Natural killer cell (primary cell): ENCODE data around the gene OR52D1. TPM values are rescaled to one million over a fixed set of nuclear protein-coding genes. Genes with fewer than 3 reads are reported as not detected.

Experiments used
- ATAC-seq, 3 donors: fragments of 150-1000 bp in 2 of 3; fragments of 200-7000 bp in 1 of 3; cut with Tn5 transposase; 1 replicate in 1 of 3; 2 replicates in 2 of 3; pipeline ENCODE4 v1.10.0; 2021; ENCODE audit warnings: mild to moderate bottlenecking in 2 of 3, moderate library complexity in 2 of 3
- DNase-seq, 2 donors: peaks; one replicate each; pipeline versions ENCODE4 v3.0.0 to v3.0.0-alpha.2; 2013 to 2021; ENCODE audit warnings: mixed read lengths in 1 of 2
- H3K27ac ChIP-seq: one replicate; pipeline ENCODE4 v1.5.1; 2013; ENCODE audit warnings: mild to moderate bottlenecking, low read length
- H3K27me3 ChIP-seq: one replicate; pipeline ENCODE4 v1.6.1; 2013; ENCODE audit warnings: low read length; ENCODE audit not compliant: control insufficient read depth, insufficient read depth
- H3K36me3 ChIP-seq: one replicate; pipeline ENCODE4 v1.6.1; 2013; ENCODE audit warnings: low read length; ENCODE audit not compliant: control insufficient read depth, insufficient read depth
- H3K4me1 ChIP-seq: one replicate; pipeline ENCODE4 v1.6.1; 2013; ENCODE audit warnings: low read length; ENCODE audit not compliant: control insufficient read depth, insufficient read depth
- H3K4me3 ChIP-seq: one replicate; pipeline ENCODE4 v1.5.1; 2013; ENCODE audit warnings: low read length
- H3K9me3 ChIP-seq: one replicate; pipeline ENCODE4 v1.6.1; 2013; ENCODE audit warnings: low read length; ENCODE audit not compliant: control insufficient read depth, insufficient read depth
- H3K27ac Mint-ChIP-seq, 2 donors: one replicate each; pipeline ENCODE4 v1.8.0; 2022; ENCODE audit warnings: mild to moderate bottlenecking in 2 of 2, mixed read lengths in 2 of 2, moderate library complexity in 1 of 2
- H3K27me3 Mint-ChIP-seq, 2 donors: one replicate each; pipeline ENCODE4 v1.8.0; 2022; ENCODE audit warnings: low read depth in 2 of 2, mixed read lengths in 2 of 2
- H3K36me3 Mint-ChIP-seq: one replicate; pipeline ENCODE4 v1.8.0; 2022; ENCODE audit warnings: mixed read lengths
- H3K4me1 Mint-ChIP-seq, 2 donors: one replicate each; pipeline ENCODE4 v1.8.0; 2022; ENCODE audit warnings: mixed read lengths in 2 of 2
- H3K4me3 Mint-ChIP-seq: one replicate; pipeline ENCODE4 v1.8.0; 2022; ENCODE audit warnings: mild to moderate bottlenecking, moderate library complexity, mixed read lengths
- H3K9me3 Mint-ChIP-seq, 2 donors: one replicate each; pipeline ENCODE4 v1.8.0; 2022; ENCODE audit warnings: mixed read lengths in 2 of 2
- WGBS: methylation state at CpG from one replicate; pipeline ENCODE4 v1.1.7; 2013; ENCODE audit warnings: missing lambda C conversion rate; ENCODE audit not compliant: insufficient coverage; 5-methylcytosine and 5-hydroxymethylcytosine counted together
- intact Hi-C: fragments of 100-400 bp; cut with micrococcal nuclease; formaldehyde crosslinking; loops from one replicate; pipeline ENCODE4 v1.14.2; 2022
- total RNA-seq, 4 donors: library from RNA; stranded (reverse); fragments of 120-200 nt in 1 of 4; gene quantifications; one replicate each; pipeline versions ENCODE4 v1.2.3 to v1.2.4, GENCODE V29; 2013 to 2022
- TF ChIP-seq, protein P1 (sequence below): fragments of 200-600 bp; IDR thresholded peaks from one replicate; pipeline ENCODE4 v1.8.0; 2022; ENCODE audit warnings: antibody characterized with exemption

OR52D1 gene
- total RNA-seq, result not detected
- total RNA-seq (2013), result not detected

DNA sequence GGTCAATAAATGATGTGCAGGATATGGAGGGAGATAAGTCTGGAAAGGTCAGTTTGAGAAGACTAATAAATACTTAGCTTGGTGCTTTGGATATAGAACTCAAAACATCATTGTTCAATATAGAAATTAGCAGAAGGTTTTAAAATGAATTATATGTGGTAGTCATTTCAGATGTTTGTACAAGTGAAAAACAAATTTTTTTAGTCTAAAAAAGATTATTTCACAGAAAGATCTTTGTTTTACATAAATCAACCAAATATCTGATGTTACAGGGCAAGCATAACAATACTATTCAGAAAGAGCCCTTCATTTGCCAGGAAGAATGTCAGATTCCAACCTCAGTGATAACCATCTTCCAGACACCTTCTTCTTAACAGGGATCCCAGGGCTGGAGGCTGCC lies at the start of gene OR52D1:
TSS of gene OR52D1 (plus strand) at position 301 of the 400 bp plus-strand sequence. CDS start at position 323, 22 bp downstream.
- Mint-ChIP-seq H3K36me3 (no peaks in the 10 kb centered on the region), H3K27me3 (peaks cover 0 to 6% of the 10 kb centered on the region in 2 donors), H3K4me3 (no peak within 1 kb of the TSS), H3K9me3 (no peaks in the 10 kb centered on the region), H3K27ac (no peak within 1 kb of the TSS), H3K4me1 (no peaks in the 10 kb centered on the region)
- DNase-seq (no peak), ATAC-seq (no peak)
- no peak within 1 kb of the TSS for H3K27ac ChIP-seq
- H3K4me3 ChIP-seq, result no peak within 1 kb of the TSS
- intact Hi-C loops, result no loop called here
- no peaks in the 10 kb centered on the region for H3K36me3 ChIP-seq
- TF ChIP-seq, protein P1, sequence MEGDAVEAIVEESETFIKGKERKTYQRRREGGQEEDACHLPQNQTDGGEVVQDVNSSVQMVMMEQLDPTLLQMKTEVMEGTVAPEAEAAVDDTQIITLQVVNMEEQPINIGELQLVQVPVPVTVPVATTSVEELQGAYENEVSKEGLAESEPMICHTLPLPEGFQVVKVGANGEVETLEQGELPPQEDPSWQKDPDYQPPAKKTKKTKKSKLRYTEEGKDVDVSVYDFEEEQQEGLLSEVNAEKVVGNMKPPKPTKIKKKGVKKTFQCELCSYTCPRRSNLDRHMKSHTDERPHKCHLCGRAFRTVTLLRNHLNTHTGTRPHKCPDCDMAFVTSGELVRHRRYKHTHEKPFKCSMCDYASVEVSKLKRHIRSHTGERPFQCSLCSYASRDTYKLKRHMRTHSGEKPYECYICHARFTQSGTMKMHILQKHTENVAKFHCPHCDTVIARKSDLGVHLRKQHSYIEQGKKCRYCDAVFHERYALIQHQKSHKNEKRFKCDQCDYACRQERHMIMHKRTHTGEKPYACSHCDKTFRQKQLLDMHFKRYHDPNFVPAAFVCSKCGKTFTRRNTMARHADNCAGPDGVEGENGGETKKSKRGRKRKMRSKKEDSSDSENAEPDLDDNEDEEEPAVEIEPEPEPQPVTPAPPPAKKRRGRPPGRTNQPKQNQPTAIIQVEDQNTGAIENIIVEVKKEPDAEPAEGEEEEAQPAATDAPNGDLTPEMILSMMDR, result no peak
- H3K27me3 ChIP-seq, result no peaks in the 10 kb centered on the region
- H3K4me1 ChIP-seq, result no peaks in the 10 kb centered on the region
- no peaks in the 10 kb centered on the region for H3K9me3 ChIP-seq

DNA sequence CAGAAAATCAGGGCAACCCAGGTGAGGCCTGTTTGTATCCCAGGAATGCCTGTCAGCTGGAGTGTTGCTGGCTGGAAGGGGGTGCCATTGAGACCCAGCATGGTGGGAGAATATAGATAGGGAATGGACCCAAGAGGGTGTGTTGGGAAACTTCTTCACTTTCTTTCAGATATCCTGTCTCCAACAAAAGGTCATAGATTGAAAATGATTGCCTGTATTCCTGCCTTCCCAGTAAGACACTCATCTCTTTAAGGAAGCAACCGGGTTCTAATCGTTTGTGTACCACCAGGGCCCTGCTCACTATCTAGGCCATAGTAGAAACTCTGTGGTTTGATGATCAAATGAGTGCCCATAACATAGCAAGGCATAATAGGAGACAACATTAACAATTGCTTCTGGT lies 47.1 kb upstream of the OR52D1 start, which contains the start of gene OR51I1:
TSS of gene OR51I1 (minus strand) at position 101 of the 400 bp plus-strand sequence. CDS start at position 101, 0 bp downstream.
- TF ChIP-seq, protein P1, result no peak
- H3K9me3 Mint-ChIP-seq, result peaks cover 0 to 2% of the 10 kb centered on the region in 2 donors
- no peak for ATAC-seq
- peaks cover 11 to 14% of the 10 kb centered on the region in 2 donors for H3K27me3 Mint-ChIP-seq
- no peaks in the 10 kb centered on the region for H3K36me3 Mint-ChIP-seq
- DNase-seq, result no peak
- no peaks in the 10 kb centered on the region for H3K4me1 ChIP-seq
- H3K4me1 Mint-ChIP-seq, result no peaks in the 10 kb centered on the region
- intact Hi-C loops, result no loop called here
- H3K4me3 ChIP-seq, result no peak within 1 kb of the TSS
- no peaks in the 10 kb centered on the region for H3K27me3 ChIP-seq
- H3K27ac Mint-ChIP-seq, result no peak within 1 kb of the TSS
- H3K36me3 ChIP-seq, result no peaks in the 10 kb centered on the region
- H3K27ac ChIP-seq, result no peak within 1 kb of the TSS
- no peaks in the 10 kb centered on the region for H3K9me3 ChIP-seq
- H3K4me3 Mint-ChIP-seq, result no peak within 1 kb of the TSS
- WGBS, result 46% methylated on average over 2 of the region's 2 CpGs

DNA sequence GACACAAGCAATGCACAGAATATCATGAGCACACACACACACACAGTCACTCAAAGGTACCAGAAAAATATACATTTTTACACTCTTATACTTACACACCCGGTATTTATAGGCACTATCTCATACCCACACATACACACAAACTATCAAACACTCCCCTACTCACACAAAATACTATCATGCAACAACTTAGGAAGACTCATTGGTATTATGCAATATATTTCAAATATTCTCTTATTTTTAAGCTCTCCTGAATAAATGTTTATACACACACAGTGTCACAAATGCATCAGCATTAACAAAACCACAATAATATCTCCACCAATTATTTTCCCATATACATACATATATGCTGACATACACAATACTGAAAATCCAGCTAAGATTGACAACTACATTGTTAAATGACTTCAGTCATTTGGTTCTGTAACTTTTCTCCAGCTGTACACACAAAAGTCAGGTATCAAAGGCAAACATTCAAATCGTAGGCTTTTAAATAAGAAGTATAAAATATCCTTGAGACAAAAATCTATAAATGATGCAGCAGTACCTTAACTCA lies 44.6 kb upstream of the OR52D1 start:
- intact Hi-C loops, result no loop called here
- no peaks in the 10 kb centered on the region for H3K27me3 ChIP-seq
- no peaks in the 10 kb centered on the region for H3K9me3 ChIP-seq
- TF ChIP-seq, protein P1, result no peak
- H3K4me3 ChIP-seq, result no peak overlapping the region
- no peak overlapping the region for H3K27ac ChIP-seq
- Mint-ChIP-seq H3K9me3 (peaks cover 0 to 2% of the 10 kb centered on the region in 2 donors), H3K36me3 (no peaks in the 10 kb centered on the region), H3K4me1 (no peaks in the 10 kb centered on the region), H3K27me3 (peaks cover 11 to 20% of the 10 kb centered on the region in 2 donors), H3K27ac (no peak overlapping the region), H3K4me3 (no peak overlapping the region)
- WGBS, result 57% methylated on average over 1 of the region's 2 CpGs
- no peaks in the 10 kb centered on the region for H3K4me1 ChIP-seq
- ATAC-seq, result no peak
- DNase-seq, result no peak
- H3K36me3 ChIP-seq, result no peaks in the 10 kb centered on the region

DNA sequence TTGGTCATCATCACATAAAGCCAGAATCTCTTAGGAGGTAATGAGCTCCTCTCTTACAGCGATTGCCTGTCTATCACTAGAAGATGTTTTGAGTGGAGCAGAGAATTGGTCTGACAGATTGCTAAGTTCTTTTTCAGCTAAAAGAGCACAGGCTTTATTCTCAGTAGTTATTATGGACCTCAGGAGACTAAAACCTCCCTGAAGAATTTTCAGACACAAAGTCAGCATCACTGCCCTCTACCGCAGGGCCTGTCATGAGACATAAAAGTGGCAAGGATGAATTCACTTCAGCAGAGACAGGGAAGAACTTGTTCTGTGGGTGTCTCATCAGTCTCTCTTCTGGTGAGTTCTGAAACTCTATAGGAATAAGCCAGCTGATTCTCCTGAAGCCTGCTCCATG lies 39.5 kb upstream of the OR52D1 start, which contains the start of gene OR51I2:
TSS of gene OR51I2 (plus strand) at position 301 of the 400 bp plus-strand sequence. CDS start 4,166 bp downstream, outside the sequence.
- 100% methylated on average over 2 of the region's 2 CpGs for whole genome bisulfite sequencing
- Mint-ChIP-seq H3K4me3 (no peak within 1 kb of the TSS), H3K27me3 (peaks cover 0 to 6% of the 10 kb centered on the region in 2 donors), H3K36me3 (no peaks in the 10 kb centered on the region), H3K27ac (no peak within 1 kb of the TSS), H3K4me1 (no peaks in the 10 kb centered on the region), H3K9me3 (no peaks in the 10 kb centered on the region)
- TF ChIP-seq, protein P1, result no peak
- intact Hi-C loops, result no loop called here
- Histone ChIP-seq H3K4me1 (no peaks in the 10 kb centered on the region), H3K9me3 (no peaks in the 10 kb centered on the region), H3K27me3 (no peaks in the 10 kb centered on the region), H3K27ac (no peak within 1 kb of the TSS), H3K4me3 (no peak within 1 kb of the TSS), H3K36me3 (no peaks in the 10 kb centered on the region)
- no peak for ATAC-seq
- no peak for DNase-seq
